H9 (cell line): ENCODE data around the gene THPO. TPM values are rescaled to one million over a fixed set of nuclear protein-coding genes. Genes with fewer than 3 reads are reported as not detected.

Experiments used
- DNase-seq: peaks from one replicate; pipeline ENCODE4 v3.0.0-alpha.2; 2017
- H2AFZ ChIP-seq: one replicate; pipeline ENCODE4 v1.6.1; 2013; ENCODE audit warnings: mild to moderate bottlenecking, low read length, control low read depth, moderate library complexity
- H2AK5ac ChIP-seq: 2 replicates; pipeline ENCODE4 v1.6.1; 2013; ENCODE audit warnings: low read length, control low read depth, mixed read lengths; ENCODE audit not compliant: insufficient read length
- H2BK120ac ChIP-seq: one replicate; pipeline ENCODE4 v1.6.1; 2013; ENCODE audit warnings: low read depth, mild to moderate bottlenecking, low read length, control low read depth, inconsistent platforms; ENCODE audit not compliant: poor library complexity, severe bottlenecking
- H2BK12ac ChIP-seq: 2 replicates; pipeline ENCODE4 v1.6.1; 2013; ENCODE audit warnings: low read length, control low read depth, mixed read lengths, low read depth; ENCODE audit not compliant: insufficient read length
- H2BK15ac ChIP-seq: 2 replicates; pipeline ENCODE4 v1.6.1; 2013; ENCODE audit warnings: low read depth, low read length, control low read depth
- H2BK20ac ChIP-seq: one replicate; pipeline ENCODE4 v1.6.1; 2013; ENCODE audit warnings: low read depth, mild to moderate bottlenecking, low read length, control low read depth, inconsistent platforms; ENCODE audit not compliant: poor library complexity, severe bottlenecking
- H2BK5ac ChIP-seq: 2 replicates; pipeline ENCODE4 v1.6.1; 2013; ENCODE audit warnings: low read length, control low read depth, mixed read lengths; ENCODE audit not compliant: insufficient read length
- H3K14ac ChIP-seq: 2 replicates; pipeline ENCODE4 v1.6.1; 2013; ENCODE audit warnings: low read length, control low read depth; ENCODE audit not compliant: insufficient read depth
- H3K18ac ChIP-seq: 2 replicates; pipeline ENCODE4 v1.6.1; 2013; ENCODE audit warnings: low read depth, mild to moderate bottlenecking, mixed read lengths, low read length, control low read depth; ENCODE audit not compliant: insufficient read length
- H3K23ac ChIP-seq: 2 replicates; pipeline ENCODE4 v1.6.1; 2013; ENCODE audit warnings: low read length, control low read depth, mixed read lengths, low read depth; ENCODE audit not compliant: insufficient read length
- H3K23me2 ChIP-seq: 2 replicates; pipeline ENCODE4 v1.6.1; 2013; ENCODE audit warnings: low read depth, mild to moderate bottlenecking, mixed read lengths, low read length, control low read depth; ENCODE audit not compliant: insufficient read length, poor library complexity, severe bottlenecking
- H3K27ac ChIP-seq: 2 replicates; pipeline ENCODE4 v1.5.1; 2013; ENCODE audit warnings: low read length, control low read depth, mixed read lengths, low read depth; ENCODE audit not compliant: insufficient read length
- H3K27me3 ChIP-seq: 2 replicates; pipeline ENCODE4 v1.6.1; 2013; ENCODE audit warnings: low read length, control low read depth, inconsistent platforms; ENCODE audit not compliant: insufficient read depth
- H3K4ac ChIP-seq: 2 replicates; pipeline ENCODE4 v1.6.1; 2013; ENCODE audit warnings: low read depth, mild to moderate bottlenecking, control low read depth, inconsistent platforms, low read length, moderate library complexity
- H3K4me1 ChIP-seq: 2 replicates; pipeline ENCODE4 v1.6.1; 2013; ENCODE audit warnings: low read length, control low read depth, inconsistent platforms; ENCODE audit not compliant: insufficient read depth
- H3K4me2 ChIP-seq: 2 replicates; pipeline ENCODE4 v1.6.1; 2013; ENCODE audit warnings: low read length, control low read depth, mixed read lengths; ENCODE audit not compliant: insufficient read length, insufficient read depth
- H3K56ac ChIP-seq: 2 replicates; pipeline ENCODE4 v1.6.1; 2013; ENCODE audit warnings: low read depth, mild to moderate bottlenecking, mixed read lengths, low read length, control low read depth; ENCODE audit not compliant: insufficient read length
- H3K79me1 ChIP-seq: 2 replicates; pipeline ENCODE4 v1.6.1; 2013; ENCODE audit warnings: low read depth, mild to moderate bottlenecking, moderate library complexity, low read length, control low read depth, inconsistent platforms; ENCODE audit not compliant: insufficient read depth, poor library complexity, severe bottlenecking
- H3K79me2 ChIP-seq: 2 replicates; pipeline ENCODE4 v1.6.1; 2013; ENCODE audit warnings: low read length, control low read depth, inconsistent platforms; ENCODE audit not compliant: insufficient read depth
- H3K9ac ChIP-seq: 2 replicates; pipeline ENCODE4 v1.6.1; 2013; ENCODE audit warnings: low read length, control low read depth, mixed read lengths; ENCODE audit not compliant: insufficient read length; ENCODE audit errors: extremely low read depth
- H3K9me3 ChIP-seq: one replicate; pipeline ENCODE4 v1.6.1; 2013; ENCODE audit warnings: low read depth, low read length, inconsistent platforms; ENCODE audit not compliant: control insufficient read depth
- H3T11ph ChIP-seq: one replicate; pipeline ENCODE4 v1.6.1; 2013; ENCODE audit warnings: mild to moderate bottlenecking, low read length, control low read depth, inconsistent platforms
- H4K20me1 ChIP-seq: one replicate; pipeline ENCODE4 v1.6.1; 2013; ENCODE audit not compliant: control insufficient read depth, insufficient read length, insufficient read depth
- H4K5ac ChIP-seq: 2 replicates; pipeline ENCODE4 v1.6.1; 2013; ENCODE audit warnings: low read depth, mild to moderate bottlenecking, mixed read lengths, low read length, control low read depth; ENCODE audit not compliant: insufficient read length
- H4K8ac ChIP-seq: replicated peaks from 2 replicates; pipeline ENCODE4 v1.6.1; 2013; ENCODE audit warnings: low read length, control low read depth, mixed read lengths, low read depth; ENCODE audit not compliant: insufficient read length
- H4K91ac ChIP-seq: 2 replicates; pipeline ENCODE4 v1.6.1; 2013; ENCODE audit warnings: low read depth, mild to moderate bottlenecking, moderate library complexity, mixed read lengths, low read length, control low read depth; ENCODE audit not compliant: insufficient read length
- H3K27ac Mint-ChIP-seq, 3 experiments: 2 replicates in 2 of 3; 3 replicates in 1 of 3; pipeline ENCODE4 v1.8.0; 2020 to 2021; ENCODE audit warnings: mixed read lengths in 3 of 3, mild to moderate bottlenecking in 1 of 3, moderate library complexity in 1 of 3
- H3K27me3 Mint-ChIP-seq: 2 replicates; pipeline ENCODE4 v1.8.0; 2021; ENCODE audit warnings: low read depth, mild to moderate bottlenecking, moderate library complexity, mixed read lengths
- H3K36me3 Mint-ChIP-seq, 3 experiments: 2 replicates in 2 of 3; 3 replicates in 1 of 3; pipeline ENCODE4 v1.8.0; 2020 to 2021; ENCODE audit warnings: low read depth in 3 of 3, mixed read lengths in 3 of 3; ENCODE audit not compliant: insufficient read depth in 1 of 3
- H3K4me1 Mint-ChIP-seq, 2 experiments: 2 replicates each; pipeline ENCODE4 v1.8.0; 2020; ENCODE audit warnings: mixed read lengths in 2 of 2
- H3K4me3 Mint-ChIP-seq, 2 experiments: 2 replicates in 1 of 2; 3 replicates in 1 of 2; pipeline ENCODE4 v1.8.0; 2020 to 2021; ENCODE audit warnings: mild to moderate bottlenecking in 2 of 2, mixed read lengths in 2 of 2, moderate library complexity in 1 of 2
- H3K9me3 Mint-ChIP-seq, 2 experiments: 2 replicates in 1 of 2; 3 replicates in 1 of 2; pipeline ENCODE4 v1.8.0; 2020; ENCODE audit warnings: mild to moderate bottlenecking in 2 of 2, mixed read lengths in 2 of 2, moderate library complexity in 1 of 2
- CTCF ChIP-seq: fragments of 200-600 bp; sonication (generic); conservative IDR thresholded peaks from 3 replicates; pipeline ENCODE4 v1.8.0; 2021; ENCODE audit warnings: antibody characterized with exemption, mild to moderate bottlenecking
- WGBS: extraction: QIAGEN DNeasy Blood & Tissue Kit; methylation state at CpG from one replicate; pipeline ENCODE4 v1.1.7; 2013; ENCODE audit warnings: missing lambda C conversion rate, low lambda C conversion rate, mixed read lengths; ENCODE audit not compliant: insufficient read length; ENCODE audit errors: extremely low coverage; 5-methylcytosine and 5-hydroxymethylcytosine counted together
- total RNA-seq: library from RNA; stranded (reverse); gene quantifications from 2 replicates; pipeline ENCODE4 v1.2.1, GENCODE V29; 2021

THPO gene
- total RNA-seq, 1 experiment from 2014 or later, result 0.85 TPM

GRCh38 chr3:184388936-184389230, 10.9 kb upstream of the THPO start:
- H3K4me3 Mint-ChIP-seq, result no peak overlapping the region

More at GRCh38 chr3:184388936-184389230, 10.9 kb upstream of the THPO start:
- DNase-seq, result no peak
- H2BK20ac ChIP-seq, result no peak overlapping the region
- H2BK12ac ChIP-seq, result no peak overlapping the region
- H3K27ac ChIP-seq, result no peak overlapping the region
- no peak overlapping the region for H4K5ac ChIP-seq
- Mint-ChIP-seq H3K36me3 (no peaks in the 10 kb centered on the region), H3K4me1 (peaks cover 6 to 7% of the 10 kb centered on the region in 2 experiments; a peak in 3 of 4 replicates), H3K27me3 (peaks cover 31% of the 10 kb centered on the region), H3K27ac (no peak overlapping the region), H3K9me3 (no peaks in the 10 kb centered on the region; a peak in 1 of 5 replicates)
- no peak overlapping the region for H3K9ac ChIP-seq
- H3T11ph ChIP-seq, result no peak overlapping the region
- no peaks in the 10 kb centered on the region for H3K23me2 ChIP-seq
- no peak overlapping the region for H2BK5ac ChIP-seq
- TF ChIP-seq CTCF, result no peak
- H3K79me1 ChIP-seq, result no peaks in the 10 kb centered on the region
- no CpG with 5 or more reads among the region's 8 CpGs for WGBS
- no peak overlapping the region for H3K23ac ChIP-seq
- H2AFZ ChIP-seq, result no peak overlapping the region
- H3K27me3 ChIP-seq, result no peaks in the 10 kb centered on the region
- H3K18ac ChIP-seq, result no peak overlapping the region
- H3K4ac ChIP-seq, result no peak overlapping the region
- no peaks in the 10 kb centered on the region for H4K20me1 ChIP-seq
- no peak overlapping the region for H3K14ac ChIP-seq
- H2AK5ac ChIP-seq, result no peak overlapping the region
- no peak overlapping the region for H2BK120ac ChIP-seq
- H3K9me3 ChIP-seq, result no peaks in the 10 kb centered on the region
- H3K4me2 ChIP-seq, result no peak overlapping the region
- no peak overlapping the region for H3K56ac ChIP-seq
- no peaks in the 10 kb centered on the region for H3K4me1 ChIP-seq
- no peak overlapping the region for H4K91ac ChIP-seq
- H2BK15ac ChIP-seq, result no peak overlapping the region
- no peak overlapping the region for H4K8ac ChIP-seq
- no peaks in the 10 kb centered on the region for H3K79me2 ChIP-seq
